ENCODE measurements around the gene DRGX.

DNA sequence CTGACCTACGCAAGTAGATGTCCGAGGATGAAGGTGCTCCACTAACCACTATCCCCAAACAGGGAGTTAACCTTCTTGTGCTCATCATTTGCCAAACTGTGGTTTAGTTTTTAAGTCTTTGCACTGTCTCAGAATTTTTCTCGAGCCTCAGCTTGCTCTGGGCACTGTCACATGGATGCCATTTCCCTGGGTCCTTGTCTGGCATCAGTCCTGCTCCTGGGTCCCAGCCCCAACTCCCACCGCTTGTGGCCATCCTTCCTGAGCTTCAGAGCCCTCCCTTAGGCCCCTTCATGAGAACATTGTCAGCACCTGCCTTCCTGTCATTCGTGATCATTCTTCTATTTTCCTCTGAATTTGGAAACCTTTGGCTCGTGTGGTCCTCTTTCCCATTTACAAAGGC lies 63.1 kb downstream of the DRGX start:
- TF ChIP-seq BHLHE40 (IDR thresholded peaks at IDR 0.05; ENCODE audit: borderline replicate concordance) (no peak), SP1 (IDR thresholded peaks at IDR 0.05) (no peak), FOXM1 (IDR thresholded peaks at IDR 0.05; ENCODE audit: borderline replicate concordance) (no peak), ELF4 (IDR thresholded peaks at IDR 0.05) (no peak), ARNT (IDR thresholded peaks at IDR 0.05) (no peak)

Data from HEK293T (cell line).